Brain microvascular endothelial cell (primary cell): ENCODE results near the gene ELP1.
"Not testable (repeated sequence)": the region's sequence is repeated elsewhere in the genome, so short reads cannot be mapped to it uniquely, and the experiment has no call there.

Experiments
- DNase-seq: peaks from one replicate; pipeline ENCODE4 v3.0.0-alpha.2; 2020
- H3K27ac ChIP-seq: fragments of 250-450 bp; sonication (Bioruptor Pico); 2 replicates; pipeline ENCODE4 v1.5.1; 2020; ENCODE audit warnings: mild to moderate bottlenecking, moderate library complexity
- H3K27me3 ChIP-seq: fragments of 250-450 bp; sonication (Bioruptor Pico); replicated peaks from 2 replicates; pipeline ENCODE4 v1.5.1; 2020; ENCODE audit warnings: mild to moderate bottlenecking
- H3K36me3 ChIP-seq: fragments of 250-450 bp; sonication (Bioruptor Pico); replicated peaks from 2 replicates; pipeline ENCODE4 v1.5.1; 2020; ENCODE audit warnings: mild to moderate bottlenecking
- H3K4me3 ChIP-seq: 2 replicates; pipeline ENCODE4 v1.5.1; 2011; ENCODE audit warnings: low read depth, mild to moderate bottlenecking, control low read depth, low read length, moderate library complexity
- CTCF ChIP-seq: IDR thresholded peaks from 2 replicates; pipeline ENCODE4 v1.5.1; 2011; ENCODE audit warnings: low read depth, mild to moderate bottlenecking, moderate library complexity, low read length, control low read depth, inconsistent platforms; ENCODE audit errors: missing control alignments
- in situ Hi-C: cut with HindIII; loops from 2 replicates; pipeline ENCODE4 v1.10.0; 2017; ENCODE audit warnings: low sequenced_read_pairs, low pct_ligation_motif_present

Gene ELP1

DNA sequence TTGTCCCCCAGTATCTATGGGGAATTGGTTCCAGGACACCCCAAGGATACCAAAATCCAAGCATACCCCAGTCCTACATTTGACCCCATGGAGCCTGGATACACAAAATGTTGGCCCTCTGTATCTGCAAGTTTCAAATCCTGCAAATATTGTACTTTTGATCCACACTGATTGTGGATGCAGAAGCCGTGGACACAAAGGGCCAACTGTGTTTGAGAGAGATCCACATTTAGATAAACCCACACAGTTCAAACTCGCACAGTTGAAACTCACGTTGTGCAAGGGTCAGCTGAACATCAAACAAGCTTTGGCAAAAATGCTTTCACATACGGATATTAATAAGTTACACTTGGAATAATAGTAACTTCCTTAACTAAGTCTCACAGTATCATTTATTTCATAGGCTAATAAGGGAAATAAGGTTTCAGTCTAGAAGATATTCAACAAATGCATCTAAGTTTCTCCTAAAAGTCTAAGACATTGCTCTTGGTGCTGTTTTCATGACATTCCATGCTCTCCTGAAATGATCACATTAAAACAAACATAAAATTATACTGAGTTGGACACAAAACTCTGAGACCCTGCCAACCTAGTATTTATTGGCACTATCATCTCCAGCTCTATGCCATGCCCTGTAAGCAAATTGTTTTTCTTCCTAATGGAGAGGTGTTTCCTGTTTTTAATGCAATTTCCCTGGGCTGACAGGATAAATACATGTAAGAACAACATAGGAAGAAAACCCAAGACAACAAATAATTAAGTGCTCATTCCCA lies 39.5 kb downstream of the ELP1 start:
- no peak for DNase-seq
- Histone ChIP-seq H3K27me3 (no peaks in the 10 kb centered on the region), H3K36me3 (peaks cover 38% of the 10 kb centered on the region), H3K4me3 (no peak overlapping the region), H3K27ac (no peak overlapping the region)
- in situ Hi-C loops = no loop called here
- TF ChIP-seq CTCF = no peak

- peak; percentile 9 for DNase-seq
- in situ Hi-C loops = no loop called here
- Histone ChIP-seq H3K36me3 (peaks cover 17% of the 10 kb centered on the region), H3K4me3 (no peak overlapping the region), H3K27me3 (no peaks in the 10 kb centered on the region), H3K27ac (no peak overlapping the region)
- peak; percentile 27 for TF ChIP-seq CTCF
Observed at GRCh38 chr9:108889649-108890067, 44.3 kb downstream of the ELP1 start.

DNA sequence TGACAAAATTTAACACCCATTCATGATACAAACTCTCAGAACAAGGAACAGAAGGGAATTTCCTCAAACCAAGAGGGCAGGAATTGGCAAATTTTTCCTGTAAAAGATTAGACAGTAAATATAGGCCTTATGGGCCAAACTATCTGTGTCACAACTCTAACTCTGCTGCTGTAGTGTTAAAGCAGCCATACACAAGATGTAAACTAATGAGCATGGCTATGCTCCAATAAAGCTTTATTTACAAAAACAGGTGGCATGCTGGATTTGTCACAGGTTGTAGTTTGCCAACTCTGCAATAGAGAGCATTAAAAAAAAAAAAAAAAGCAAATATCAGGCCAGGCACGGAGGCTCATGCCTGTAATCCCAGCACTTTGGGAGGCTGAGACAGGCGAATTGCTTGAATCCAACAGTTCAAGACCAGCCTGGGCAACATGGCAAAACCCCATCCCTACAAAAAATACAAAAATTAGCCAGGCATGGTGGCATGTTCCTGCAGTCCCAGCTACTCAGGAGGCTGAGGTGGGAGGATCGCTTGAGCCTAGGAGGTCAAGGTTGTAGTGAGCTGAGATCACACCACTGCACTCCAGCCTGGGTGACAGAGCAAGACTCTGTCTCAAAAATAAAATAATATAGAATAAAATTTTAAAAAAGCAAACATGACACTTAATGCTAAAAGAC lies 47.2 kb downstream of the ELP1 start:
- H3K4me3 ChIP-seq, H3K27me3 ChIP-seq, in situ Hi-C loops, H3K27ac ChIP-seq, DNase-seq: not testable (repeated sequence)
- peaks cover 11% of the 10 kb centered on the region for H3K36me3 ChIP-seq

DNA sequence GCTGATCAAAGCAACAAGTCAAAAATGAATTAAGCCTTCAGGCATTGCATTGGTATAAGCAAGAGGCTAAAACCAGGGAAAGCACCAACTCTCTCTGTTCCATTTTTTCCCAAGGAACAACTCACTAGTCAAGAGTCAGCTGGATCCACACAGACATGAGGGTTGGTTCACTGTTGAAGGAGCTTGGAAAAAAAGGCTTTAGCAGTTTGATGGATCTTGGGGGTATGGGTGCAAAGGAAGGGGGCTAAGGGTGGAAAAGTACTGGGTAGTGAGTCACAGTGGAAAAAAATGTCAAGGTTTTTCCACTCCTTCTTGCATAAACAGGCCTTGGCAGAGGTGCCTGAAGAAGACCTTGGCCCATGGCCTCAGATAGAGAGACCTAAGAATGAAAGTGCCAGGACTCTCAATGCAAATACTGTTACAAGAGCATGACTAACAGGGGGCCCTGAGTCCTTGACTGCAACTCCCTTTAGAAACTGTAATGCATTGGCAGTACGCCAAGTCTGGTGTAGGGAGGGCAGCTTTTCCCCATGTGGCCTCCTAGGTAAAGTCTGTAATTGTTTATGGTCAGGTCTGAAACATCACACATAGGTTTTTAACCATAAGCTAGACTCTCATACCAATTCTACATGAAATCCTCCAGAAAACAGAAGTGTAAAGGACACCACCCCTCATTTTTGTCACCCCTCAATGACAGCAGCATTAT lies 48.1 kb downstream of the ELP1 start:
- Histone ChIP-seq H3K4me3 (no peak overlapping the region), H3K27me3 (no peaks in the 10 kb centered on the region), H3K36me3 (peaks cover 11% of the 10 kb centered on the region), H3K27ac (no peak overlapping the region)
- in situ Hi-C loops = no loop called here
- no peak for TF ChIP-seq CTCF
- peak; percentile 75 for DNase-seq

GRCh38 chr9:108884701-108885100 lies 49.2 kb downstream of the ELP1 start:
- no peak overlapping the region for H3K4me3 ChIP-seq
- H3K27ac ChIP-seq = no peak overlapping the region
- in situ Hi-C loops = no loop called here
- no peak for DNase-seq
- H3K36me3 ChIP-seq = peaks cover 12% of the 10 kb centered on the region
- no peak for TF ChIP-seq CTCF
- H3K27me3 ChIP-seq = no peaks in the 10 kb centered on the region

DNA sequence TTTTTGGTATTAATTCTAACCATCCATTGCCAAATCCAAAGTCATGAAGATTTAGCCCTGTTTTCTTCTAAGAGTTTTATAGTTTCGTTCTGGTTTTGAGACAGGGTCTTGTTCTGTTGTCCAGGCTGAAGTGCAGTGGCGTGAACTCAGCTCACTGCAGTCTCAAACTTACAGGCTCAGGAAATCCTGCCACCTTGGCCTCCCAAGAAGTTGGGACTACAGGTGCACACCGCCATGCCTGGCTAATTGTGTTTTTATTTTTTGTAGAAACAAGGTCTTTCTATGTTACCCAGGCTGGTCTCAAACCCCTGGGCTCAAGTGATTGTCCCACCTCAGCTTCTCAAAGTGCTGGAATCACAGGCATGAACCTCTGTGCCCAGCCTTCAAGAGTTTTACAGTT lies 50.8 kb downstream of the ELP1 start:
- H3K36me3 ChIP-seq = peaks cover 14% of the 10 kb centered on the region
- in situ Hi-C loops = no loop called here

More for the DNA sequence above, 50.8 kb downstream of the ELP1 start:
- DNase-seq = no peak
- no peak overlapping the region for H3K4me3 ChIP-seq
- no peak overlapping the region for H3K27ac ChIP-seq
- H3K27me3 ChIP-seq = no peaks in the 10 kb centered on the region
- TF ChIP-seq CTCF = no peak
